Fibroblast of pulmonary artery (primary cell): Measurements from ENCODE around the gene CLASP1.

Source experiments
- DNase-seq: peaks from one replicate; pipeline ENCODE4 v3.0.0-alpha.2; 2010; ENCODE audit warnings: low read depth
- H3K4me3 ChIP-seq: replicated peaks from 2 replicates; pipeline ENCODE4 v1.5.1; 2011; ENCODE audit warnings: low read depth, mild to moderate bottlenecking, control low read depth, low read length, moderate library complexity
- CTCF ChIP-seq: IDR thresholded peaks from 2 replicates; pipeline ENCODE4 v1.5.1; 2011; ENCODE audit warnings: mild to moderate bottlenecking, control low read depth, low read length, inconsistent platforms; ENCODE audit errors: missing control alignments

CLASP1 gene

GRCh38 chr2:121297217-121297830, 351.9 kb downstream of the CLASP1 start:
- peak; percentile 88 for TF ChIP-seq CTCF
- H3K4me3 ChIP-seq, result no peak overlapping the region
- peak; percentile 30 for DNase-seq

GRCh38 chr2:121295911-121296650, 353.2 kb downstream of the CLASP1 start:
- DNase-seq, result no peak
- TF ChIP-seq CTCF, result no peak
- no peak overlapping the region for H3K4me3 ChIP-seq

- DNase-seq, result no peak
- TF ChIP-seq CTCF, result no peak
Measured at GRCh38 chr2:121294881-121295840, 354.1 kb downstream of the CLASP1 start.

GRCh38 chr2:121293450-121294325, 355.6 kb downstream of the CLASP1 start:
- H3K4me3 ChIP-seq, result no peak overlapping the region
- TF ChIP-seq CTCF, result no peak
- no peak for DNase-seq

More at GRCh38 chr2:121294881-121295840, 354.1 kb downstream of the CLASP1 start:
- H3K4me3 ChIP-seq, result no peak overlapping the region

- no peak for DNase-seq
- no peak for TF ChIP-seq CTCF
- no peak overlapping the region for H3K4me3 ChIP-seq
Measured at GRCh38 chr2:121291251-121291580, 358.0 kb downstream of the CLASP1 start.

GRCh38 chr2:121289271-121289670, 360.0 kb downstream of the CLASP1 start:
- H3K4me3 ChIP-seq, result no peak overlapping the region
- no peak for TF ChIP-seq CTCF
- DNase-seq, result no peak
